ENCODE measurements around the gene SNX20. TPM values are rescaled to one million over a fixed set of nuclear protein-coding genes. Genes with fewer than 3 reads are reported as not detected.

Gene SNX20
- total and polyA plus RNA-seq, 2 experiments from 2014 or later: not detected

DNA sequence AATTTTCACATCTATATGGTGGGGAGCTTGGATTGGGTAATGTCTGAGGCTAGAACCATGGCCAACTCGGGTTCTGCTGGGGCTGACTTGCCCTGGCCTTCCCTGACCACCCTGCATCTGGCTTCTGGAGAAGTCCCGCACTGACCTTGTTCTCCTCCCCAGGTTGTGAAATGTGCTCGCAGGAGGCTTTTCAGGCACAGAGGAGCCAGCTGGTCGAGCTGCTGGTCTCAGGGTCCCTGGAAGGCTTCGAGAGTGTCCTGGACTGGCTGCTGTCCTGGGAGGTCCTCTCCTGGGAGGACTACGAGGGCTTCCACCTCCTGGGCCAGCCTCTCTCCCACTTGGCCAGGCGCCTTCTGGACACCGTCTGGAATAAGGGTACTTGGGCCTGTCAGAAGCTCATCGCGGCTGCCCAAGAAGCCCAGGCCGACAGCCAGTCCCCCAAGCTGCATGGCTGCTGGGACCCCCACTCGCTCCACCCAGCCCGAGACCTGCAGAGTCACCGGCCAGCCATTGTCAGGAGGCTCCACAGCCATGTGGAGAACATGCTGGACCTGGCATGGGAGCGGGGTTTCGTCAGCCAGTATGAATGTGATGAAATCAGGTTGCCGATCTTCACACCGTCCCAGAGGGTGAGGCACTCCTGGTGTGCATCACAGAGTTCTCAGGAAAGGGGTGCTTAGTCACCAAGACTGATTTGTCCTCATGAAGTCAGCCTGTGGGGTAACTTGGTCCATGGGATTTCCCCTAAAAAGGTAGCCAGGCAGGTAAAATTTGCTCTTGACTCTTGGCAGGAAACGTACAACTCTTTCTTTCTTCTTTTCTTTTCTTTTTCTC, 18.4 kb upstream of the SNX20 start (continued):
- TF ChIP-seq, protein P1, sequence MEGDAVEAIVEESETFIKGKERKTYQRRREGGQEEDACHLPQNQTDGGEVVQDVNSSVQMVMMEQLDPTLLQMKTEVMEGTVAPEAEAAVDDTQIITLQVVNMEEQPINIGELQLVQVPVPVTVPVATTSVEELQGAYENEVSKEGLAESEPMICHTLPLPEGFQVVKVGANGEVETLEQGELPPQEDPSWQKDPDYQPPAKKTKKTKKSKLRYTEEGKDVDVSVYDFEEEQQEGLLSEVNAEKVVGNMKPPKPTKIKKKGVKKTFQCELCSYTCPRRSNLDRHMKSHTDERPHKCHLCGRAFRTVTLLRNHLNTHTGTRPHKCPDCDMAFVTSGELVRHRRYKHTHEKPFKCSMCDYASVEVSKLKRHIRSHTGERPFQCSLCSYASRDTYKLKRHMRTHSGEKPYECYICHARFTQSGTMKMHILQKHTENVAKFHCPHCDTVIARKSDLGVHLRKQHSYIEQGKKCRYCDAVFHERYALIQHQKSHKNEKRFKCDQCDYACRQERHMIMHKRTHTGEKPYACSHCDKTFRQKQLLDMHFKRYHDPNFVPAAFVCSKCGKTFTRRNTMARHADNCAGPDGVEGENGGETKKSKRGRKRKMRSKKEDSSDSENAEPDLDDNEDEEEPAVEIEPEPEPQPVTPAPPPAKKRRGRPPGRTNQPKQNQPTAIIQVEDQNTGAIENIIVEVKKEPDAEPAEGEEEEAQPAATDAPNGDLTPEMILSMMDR (conservative IDR thresholded peaks at IDR 0.05; ENCODE audit: low read depth in 2 of 2): no peak
- no peak for TF ChIP-seq JUNB (IDR thresholded peaks at IDR 0.05; ENCODE audit: unreplicated experiment)
- TF ChIP-seq STAT1 (IDR thresholded peaks at IDR 0.05; ENCODE audit: unreplicated experiment): no peak
- TF ChIP-seq NANOG (IDR thresholded peaks at IDR 0.05; ENCODE audit: borderline replicate concordance): no peak
- TF ChIP-seq, protein P2, sequence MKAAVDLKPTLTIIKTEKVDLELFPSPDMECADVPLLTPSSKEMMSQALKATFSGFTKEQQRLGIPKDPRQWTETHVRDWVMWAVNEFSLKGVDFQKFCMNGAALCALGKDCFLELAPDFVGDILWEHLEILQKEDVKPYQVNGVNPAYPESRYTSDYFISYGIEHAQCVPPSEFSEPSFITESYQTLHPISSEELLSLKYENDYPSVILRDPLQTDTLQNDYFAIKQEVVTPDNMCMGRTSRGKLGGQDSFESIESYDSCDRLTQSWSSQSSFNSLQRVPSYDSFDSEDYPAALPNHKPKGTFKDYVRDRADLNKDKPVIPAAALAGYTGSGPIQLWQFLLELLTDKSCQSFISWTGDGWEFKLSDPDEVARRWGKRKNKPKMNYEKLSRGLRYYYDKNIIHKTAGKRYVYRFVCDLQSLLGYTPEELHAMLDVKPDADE (IDR thresholded peaks at IDR 0.05): no peak
- no peak for TF ChIP-seq EZH2phosphoT487 (IDR thresholded peaks at IDR 0.05; ENCODE audit: unreplicated experiment)

GRCh38 chr16:50697881-50698767, 17.0 kb upstream of the SNX20 start:
- Histone ChIP-seq H3F3A (replicated peaks; ENCODE audit: low read depth) (no peaks in the 10 kb centered on the region), H3K36me3 (ENCODE audit: insufficient read depth) (no peaks in the 10 kb centered on the region), H3K4me2 (no peak overlapping the region), H3K79me2 (replicated peaks; ENCODE audit: insufficient read depth) (no peaks in the 10 kb centered on the region), H2AFZ (no peak overlapping the region), H4K20me1 (replicated peaks; ENCODE audit: insufficient read depth) (no peaks in the 10 kb centered on the region), H3K4me1 (ENCODE audit: insufficient read depth) (no peaks in the 10 kb centered on the region), H3K4me3 (no peak overlapping the region), H3K27me3 (ENCODE audit: insufficient read depth) (peaks cover 14% of the 10 kb centered on the region), H3K9me2 (ENCODE audit: insufficient read depth) (no peaks in the 10 kb centered on the region), H3K27ac (ENCODE audit: low read depth) (no peak overlapping the region)
- Mint-ChIP-seq H3K4me1 (no peaks in the 10 kb centered on the region; the same call in 2 of the 3 replicates), H3K27me3 (ENCODE audit: insufficient read depth, low read depth, poor library complexity) (peaks cover 14% of the 10 kb centered on the region), H3K27ac (no peak overlapping the region), H3K9me3 (0 out of 3 replicates have a peak, but pooled peaks cover under 1% of the 10 kb centered on the region), H3K4me3 (no peak overlapping the region), H3K36me3 (ENCODE audit: low read depth) (no peaks in the 10 kb centered on the region)
- ATAC-seq (no peak), DNase-seq (ENCODE audit: low spot score) (no peak)
- TF ChIP-seq REST (IDR thresholded peaks at IDR 0.05; ENCODE audit: unreplicated experiment): no peak
- TF ChIP-seq, protein P1 (conservative IDR thresholded peaks at IDR 0.05; ENCODE audit: low read depth in 2 of 2): no peak
- TF ChIP-seq EZH2 (IDR thresholded peaks at IDR 0.05; ENCODE audit: low read depth, unreplicated experiment): no peak
- no peak for TF ChIP-seq CREB1 (CRISPR knock-in tag; IDR thresholded peaks at IDR 0.05; ENCODE audit: low read depth)
- TF ChIP-seq NANOG (IDR thresholded peaks at IDR 0.05; ENCODE audit: borderline replicate concordance): no peak
- no peak for TF ChIP-seq POLR2AphosphoS5 (IDR thresholded peaks at IDR 0.05; ENCODE audit: low read depth)
- TF ChIP-seq EZH2phosphoT487 (IDR thresholded peaks at IDR 0.05; ENCODE audit: unreplicated experiment): no peak
- TF ChIP-seq ZNF114 (CRISPR knock-in tag; IDR thresholded peaks at IDR 0.05): no peak
- no peak for TF ChIP-seq JUNB (IDR thresholded peaks at IDR 0.05; ENCODE audit: unreplicated experiment)

All from GM23338 (cell line).